GM23338 (cell line): ENCODE results near the gene TWIST2. TPM values are rescaled to one million over a fixed set of nuclear protein-coding genes. Genes with fewer than 3 reads are reported as not detected.

Experiments
- ATAC-seq: fragments of 200-7000 bp; cut with Tn5 transposase; 3 replicates; pipeline ENCODE4 v1.9.1; 2020
- DNase-seq: peaks from one replicate; pipeline ENCODE4 v3.0.0-alpha.2; 2015; ENCODE audit warnings: low spot score
- H2AFZ ChIP-seq: fragments of 200-600 bp; sonication (generic); 2 replicates; pipeline ENCODE4 v1.8.0; 2016; ENCODE audit warnings: antibody characterized with exemption, mild to moderate bottlenecking, moderate library complexity
- H3F3A ChIP-seq: fragments of 200-600 bp; sonication (generic); replicated peaks from 2 replicates; pipeline ENCODE4 v1.8.0; 2017; ENCODE audit warnings: antibody characterized with exemption, mixed run types, low read depth
- H3K27ac ChIP-seq: fragments of 200-600 bp; sonication (generic); 2 replicates; pipeline ENCODE4 v1.6.1; 2016; ENCODE audit warnings: low read depth
- H3K27me3 ChIP-seq: fragments of 200-600 bp; sonication (generic); 2 replicates; pipeline ENCODE4 v1.8.0; 2016; ENCODE audit warnings: mild to moderate bottlenecking, mixed run types, moderate library complexity; ENCODE audit not compliant: insufficient read depth
- H3K36me3 ChIP-seq: fragments of 200-600 bp; sonication (generic); 2 replicates; pipeline ENCODE4 v1.8.0; 2016; ENCODE audit warnings: mild to moderate bottlenecking; ENCODE audit not compliant: insufficient read depth
- H3K4me1 ChIP-seq: fragments of 200-600 bp; sonication (generic); 2 replicates; pipeline ENCODE4 v1.8.0; 2016; ENCODE audit warnings: mild to moderate bottlenecking, moderate library complexity; ENCODE audit not compliant: insufficient read depth
- H3K4me2 ChIP-seq: fragments of 200-600 bp; sonication (generic); 2 replicates; pipeline ENCODE4 v1.7.1; 2017; ENCODE audit warnings: mixed run types
- H3K4me3 ChIP-seq: fragments of 200-600 bp; sonication (generic); 2 replicates; pipeline ENCODE4 v1.6.1; 2016; ENCODE audit warnings: mixed run types
- H3K79me2 ChIP-seq: fragments of 200-600 bp; sonication (generic); replicated peaks from 2 replicates; pipeline ENCODE4 v1.8.0; 2017; ENCODE audit warnings: mild to moderate bottlenecking; ENCODE audit not compliant: insufficient read depth
- H3K9me2 ChIP-seq: fragments of 200-600 bp; sonication (generic); 2 replicates; pipeline ENCODE4 v1.8.0; 2017; ENCODE audit not compliant: insufficient read depth
- H4K20me1 ChIP-seq: fragments of 200-600 bp; sonication (generic); replicated peaks from 2 replicates; pipeline ENCODE4 v1.8.0; 2017; ENCODE audit warnings: mild to moderate bottlenecking; ENCODE audit not compliant: insufficient read depth
- H3K27ac Mint-ChIP-seq: 2 replicates; pipeline ENCODE4 v1.8.0; 2020; ENCODE audit warnings: inconsistent platforms, mild to moderate bottlenecking, moderate library complexity, mixed read lengths
- H3K27me3 Mint-ChIP-seq: 3 replicates; pipeline ENCODE4 v1.8.0; 2022; ENCODE audit warnings: low read depth, mild to moderate bottlenecking, moderate library complexity, mixed read lengths, inconsistent platforms; ENCODE audit not compliant: insufficient read depth, poor library complexity
- H3K36me3 Mint-ChIP-seq: 3 replicates; pipeline ENCODE4 v1.8.0; 2021; ENCODE audit warnings: low read depth, mild to moderate bottlenecking, inconsistent platforms, moderate library complexity, mixed read lengths
- H3K4me1 Mint-ChIP-seq: 3 replicates; pipeline ENCODE4 v1.8.0; 2020; ENCODE audit warnings: mild to moderate bottlenecking, inconsistent platforms, mixed read lengths
- H3K4me3 Mint-ChIP-seq: 3 replicates; pipeline ENCODE4 v1.8.0; 2021; ENCODE audit warnings: moderate library complexity, mild to moderate bottlenecking, inconsistent platforms, mixed read lengths
- H3K9me3 Mint-ChIP-seq: 3 replicates; pipeline ENCODE4 v1.8.0; 2020; ENCODE audit warnings: moderate library complexity, mild to moderate bottlenecking, inconsistent platforms, mixed read lengths
- CTCF ChIP-seq, 2 experiments: fragments of 200-600 bp in 1 of 2; sonication (generic) in 1 of 2; conservative IDR thresholded peaks; 2 replicates each; pipeline versions ENCODE4 v1.5.1 to v1.6.1; 2016 to 2017; ENCODE audit warnings: antibody characterized with exemption in 2 of 2, low read depth in 2 of 2, mild to moderate bottlenecking in 2 of 2, moderate library complexity in 1 of 2
- ETS1 ChIP-seq: IDR thresholded peaks from 2 replicates; pipeline ENCODE4 v1.6.1; 2016; ENCODE audit warnings: antibody characterized with exemption
- EZH2 ChIP-seq: fragments of 200-600 bp; sonication (generic); IDR thresholded peaks from one replicate; pipeline ENCODE4 v1.8.0; 2017; ENCODE audit warnings: antibody characterized with exemption, mild to moderate bottlenecking, low read depth; ENCODE audit not compliant: unreplicated experiment
- EZH2phosphoT487 ChIP-seq: fragments of 200-600 bp; sonication (generic); IDR thresholded peaks from one replicate; pipeline ENCODE4 v1.8.1; 2018; ENCODE audit warnings: antibody characterized with exemption; ENCODE audit not compliant: unreplicated experiment
- JUNB ChIP-seq: IDR thresholded peaks from one replicate; pipeline ENCODE4 v1.6.1; 2016; ENCODE audit warnings: antibody characterized with exemption; ENCODE audit not compliant: unreplicated experiment
- NANOG ChIP-seq: IDR thresholded peaks from 2 replicates; pipeline ENCODE4 v1.6.1; 2016; ENCODE audit warnings: antibody characterized with exemption, borderline replicate concordance
- POLR2AphosphoS5 ChIP-seq: IDR thresholded peaks from 2 replicates; pipeline ENCODE4 v1.6.1; 2016; ENCODE audit warnings: antibody characterized with exemption, low read depth
- REST ChIP-seq: IDR thresholded peaks from one replicate; pipeline ENCODE4 v1.6.1; 2018; ENCODE audit warnings: antibody characterized with exemption; ENCODE audit not compliant: unreplicated experiment
- STAT1 ChIP-seq: IDR thresholded peaks from one replicate; pipeline ENCODE4 v1.6.1; 2016; ENCODE audit warnings: antibody characterized with exemption; ENCODE audit not compliant: unreplicated experiment
- ZNF114 ChIP-seq: fragments of 250-450 bp; sonication (Bioruptor Pico); IDR thresholded peaks from 2 replicates; pipeline ENCODE4 v1.5.0; 2020; ENCODE audit warnings: mild to moderate bottlenecking, moderate library complexity
- ZNF331 ChIP-seq: fragments of 250-450 bp; sonication (Bioruptor Pico); IDR thresholded peaks from 2 replicates; pipeline ENCODE4 v1.5.0; 2020; ENCODE audit warnings: low read depth, mild to moderate bottlenecking, moderate library complexity
- polyA plus RNA-seq: library from polyadenylated mRNA; unstranded; fragments of >200 nt; fragmentation: Nextera tagmentation; extraction: Ambion mirVana; gene quantifications from 2 replicates; pipeline ENCODE4 v1.2.1, GENCODE V29; 2016
- total RNA-seq: library from RNA; depleted of rRNA; stranded (reverse); fragments of >200 nt; shearing (Covaris generic); gene quantifications from 2 replicates; pipeline ENCODE4 v1.2.3, GENCODE V29; 2014

The TWIST2 gene
- total and polyA plus RNA-seq, 2 experiments from 2014 or later, result 7.0 to 12.5 TPM

GRCh38 chr2:238947920-238948710, 100.2 kb downstream of the TWIST2 start (continued):
- TF ChIP-seq REST, result no peak
- TF ChIP-seq ZNF114 (CRISPR knock-in tag), result no peak
- TF ChIP-seq JUNB, result no peak
- TF ChIP-seq POLR2AphosphoS5, result no peak
- TF ChIP-seq CTCF (conservative IDR thresholded peaks at IDR 0.05; ENCODE audit: low read depth in 2 of 2), result no peak

GRCh38 chr2:238948765-238949641, 101.1 kb downstream of the TWIST2 start:
- H3K36me3 ChIP-seq, result no peaks in the 10 kb centered on the region
- ATAC-seq, result no peak
- Mint-ChIP-seq H3K9me3 (peaks cover 8% of the 10 kb centered on the region; the same call in 2 of the 3 replicates), H3K27ac (no peak overlapping the region), H3K36me3 (no peaks in the 10 kb centered on the region), H3K27me3 (peaks cover 10% of the 10 kb centered on the region), H3K4me3 (no peak overlapping the region), H3K4me1 (peaks cover 6% of the 10 kb centered on the region; the same call in 1 of the 3 replicates)
- H3K9me2 ChIP-seq, result no peaks in the 10 kb centered on the region
- no peak overlapping the region for H3K4me3 ChIP-seq
- H3K4me2 ChIP-seq, result no peak overlapping the region
- no peaks in the 10 kb centered on the region for H3K4me1 ChIP-seq
- no peak overlapping the region for H3K27ac ChIP-seq
- no peaks in the 10 kb centered on the region for H3K79me2 ChIP-seq
- H2AFZ ChIP-seq, result no peak overlapping the region
- no peaks in the 10 kb centered on the region for H3F3A ChIP-seq
- TF ChIP-seq EZH2, result no peak
- TF ChIP-seq ETS1, result no peak
- no peak for TF ChIP-seq JUNB
- TF ChIP-seq ZNF331 (CRISPR knock-in tag), result no peak
- no peak for TF ChIP-seq STAT1
- no peak for TF ChIP-seq NANOG
- TF ChIP-seq CTCF (conservative IDR thresholded peaks at IDR 0.05; ENCODE audit: low read depth in 2 of 2), result no peak
- TF ChIP-seq EZH2phosphoT487, result no peak
- no peaks in the 10 kb centered on the region for H4K20me1 ChIP-seq
- no peak for DNase-seq
- no peaks in the 10 kb centered on the region for H3K27me3 ChIP-seq
